ENCODE data around the gene RHOF.

RHOF gene

GRCh38 chr12:121776190-121777098 lies 17.0 kb downstream of the RHOF start:
- FAIRE-seq (peak; percentile 99), DNase-seq (ENCODE audit: insufficient read length) (peak; percentile 96)
- TF ChIP-seq POLR2A (IDR thresholded peaks at IDR 0.05; ENCODE audit: low read depth, low read length) = no peak
- TF ChIP-seq POLR2AphosphoS5 (IDR thresholded peaks at IDR 0.05; ENCODE audit: low read depth, low read length) = no peak
- TF ChIP-seq TAF1 (IDR thresholded peaks at IDR 0.05; ENCODE audit: borderline replicate concordance, low read depth, low read length) = no peak

- TF ChIP-seq POLR2AphosphoS5 (IDR thresholded peaks at IDR 0.05; ENCODE audit: low read depth, low read length) = no peak
- TF ChIP-seq POLR2A (IDR thresholded peaks at IDR 0.05; ENCODE audit: low read depth, low read length) = no peak
- no peak for TF ChIP-seq TAF1 (IDR thresholded peaks at IDR 0.05; ENCODE audit: borderline replicate concordance, low read depth, low read length)
- FAIRE-seq = no peak
- DNase-seq (ENCODE audit: insufficient read length) = no peak
Measured at GRCh38 chr12:121775501-121775900, 18.0 kb downstream of the RHOF start.

- TF ChIP-seq TAF1 (IDR thresholded peaks at IDR 0.05; ENCODE audit: borderline replicate concordance, low read depth, low read length) = no peak
- no peak for TF ChIP-seq POLR2AphosphoS5 (IDR thresholded peaks at IDR 0.05; ENCODE audit: low read depth, low read length)
- no peak for TF ChIP-seq POLR2A (IDR thresholded peaks at IDR 0.05; ENCODE audit: low read depth, low read length)
- FAIRE-seq = no peak
- no peak for DNase-seq (ENCODE audit: insufficient read length)
Measured at GRCh38 chr12:121774968-121775474, 18.5 kb downstream of the RHOF start.

GRCh38 chr12:121773011-121773777 lies 20.3 kb downstream of the RHOF start:
- peak; percentile 99 for FAIRE-seq
- peak; percentile 95 for DNase-seq (ENCODE audit: insufficient read length)
- TF ChIP-seq TAF1 (IDR thresholded peaks at IDR 0.05; ENCODE audit: borderline replicate concordance, low read depth, low read length) (no peak), POLR2AphosphoS5 (IDR thresholded peaks at IDR 0.05; ENCODE audit: low read depth, low read length) (no peak), POLR2A (IDR thresholded peaks at IDR 0.05; ENCODE audit: low read depth, low read length) (no peak)

GRCh38 chr12:121770813-121771625 lies 22.5 kb downstream of the RHOF start:
- FAIRE-seq (no peak), DNase-seq (ENCODE audit: insufficient read length) (no peak)
- TF ChIP-seq POLR2A (IDR thresholded peaks at IDR 0.05; ENCODE audit: low read depth, low read length) = no peak
- TF ChIP-seq TAF1 (IDR thresholded peaks at IDR 0.05; ENCODE audit: borderline replicate concordance, low read depth, low read length) = no peak
- TF ChIP-seq POLR2AphosphoS5 (IDR thresholded peaks at IDR 0.05; ENCODE audit: low read depth, low read length) = no peak

- no peak for FAIRE-seq
- no peak for DNase-seq (ENCODE audit: insufficient read length)
- TF ChIP-seq POLR2A (IDR thresholded peaks at IDR 0.05; ENCODE audit: low read depth, low read length) (no peak), TAF1 (IDR thresholded peaks at IDR 0.05; ENCODE audit: borderline replicate concordance, low read depth, low read length) (no peak), POLR2AphosphoS5 (IDR thresholded peaks at IDR 0.05; ENCODE audit: low read depth, low read length) (no peak)
Measured at GRCh38 chr12:121770388-121770787, 23.1 kb downstream of the RHOF start.

GRCh38 chr12:121769831-121770301 lies 23.6 kb downstream of the RHOF start:
- no peak for DNase-seq (ENCODE audit: insufficient read length)
- TF ChIP-seq POLR2AphosphoS5 (IDR thresholded peaks at IDR 0.05; ENCODE audit: low read depth, low read length) (no peak), TAF1 (IDR thresholded peaks at IDR 0.05; ENCODE audit: borderline replicate concordance, low read depth, low read length) (no peak), POLR2A (IDR thresholded peaks at IDR 0.05; ENCODE audit: low read depth, low read length) (no peak)
- no peak for FAIRE-seq

GRCh38 chr12:121769297-121769830 lies 24.1 kb downstream of the RHOF start:
- TF ChIP-seq TAF1 (IDR thresholded peaks at IDR 0.05; ENCODE audit: borderline replicate concordance, low read depth, low read length) (no peak), POLR2AphosphoS5 (IDR thresholded peaks at IDR 0.05; ENCODE audit: low read depth, low read length) (no peak), POLR2A (IDR thresholded peaks at IDR 0.05; ENCODE audit: low read depth, low read length) (no peak)
- DNase-seq (ENCODE audit: insufficient read length) = no peak
- no peak for FAIRE-seq

- DNase-seq (ENCODE audit: insufficient read length) (no peak), FAIRE-seq (no peak)
- TF ChIP-seq POLR2AphosphoS5 (IDR thresholded peaks at IDR 0.05; ENCODE audit: low read depth, low read length) (no peak), TAF1 (IDR thresholded peaks at IDR 0.05; ENCODE audit: borderline replicate concordance, low read depth, low read length) (no peak), POLR2A (IDR thresholded peaks at IDR 0.05; ENCODE audit: low read depth, low read length) (no peak)
Measured at GRCh38 chr12:121767525-121768016, 25.9 kb downstream of the RHOF start.

- no peak for DNase-seq (ENCODE audit: insufficient read length)
- no peak for FAIRE-seq
- TF ChIP-seq POLR2AphosphoS5 (IDR thresholded peaks at IDR 0.05; ENCODE audit: low read depth, low read length) (no peak), POLR2A (IDR thresholded peaks at IDR 0.05; ENCODE audit: low read depth, low read length) (no peak), TAF1 (IDR thresholded peaks at IDR 0.05; ENCODE audit: borderline replicate concordance, low read depth, low read length) (no peak)
Measured at GRCh38 chr12:121766290-121767039, 27.0 kb downstream of the RHOF start.

All from GM12892 (cell line).